OCI-LY1 (cell line): ENCODE data around the gene ABCC2.

Experiments used
- H2AFZ ChIP-seq: fragments of 200-600 bp; sonication (generic), shearing (Covaris generic); 2 replicates; pipeline ENCODE4 v1.6.0; 2014; ENCODE audit warnings: antibody characterized with exemption, mild to moderate bottlenecking, low read length
- H3F3A ChIP-seq: fragments of 200-600 bp; sonication (generic), shearing (Covaris generic); 2 replicates; pipeline ENCODE4 v1.6.0; 2014; ENCODE audit warnings: mild to moderate bottlenecking, antibody characterized with exemption, low read length, moderate library complexity; ENCODE audit not compliant: insufficient read depth
- H3K27ac ChIP-seq: fragments of 200-600 bp; sonication (generic); 2 replicates; pipeline ENCODE4 v1.5.1; 2014; ENCODE audit warnings: low read length, mixed run types, mild to moderate bottlenecking, low read depth; ENCODE audit not compliant: poor library complexity, severe bottlenecking
- H3K27me3 ChIP-seq: fragments of 200-600 bp; sonication (generic); 2 replicates; pipeline ENCODE4 v1.6.0; 2014; ENCODE audit warnings: antibody characterized with exemption, mild to moderate bottlenecking, low read length, moderate library complexity; ENCODE audit not compliant: insufficient read depth
- H3K36me3 ChIP-seq: fragments of 200-600 bp; sonication (generic); 2 replicates; pipeline ENCODE4 v1.6.1; 2014; ENCODE audit warnings: mild to moderate bottlenecking, antibody characterized with exemption, low read length, moderate library complexity, mixed read lengths; ENCODE audit not compliant: insufficient read depth
- H3K4me1 ChIP-seq: fragments of 200-600 bp; sonication (generic); 2 replicates; pipeline ENCODE4 v1.5.1; 2014; ENCODE audit warnings: mild to moderate bottlenecking, low read length, moderate library complexity; ENCODE audit not compliant: insufficient read depth, severe bottlenecking
- H3K4me2 ChIP-seq: fragments of 200-600 bp; sonication (generic), shearing (Covaris generic); 2 replicates; pipeline ENCODE4 v1.6.1; 2014; ENCODE audit warnings: low read length
- H3K4me3 ChIP-seq: fragments of 200-600 bp; sonication (generic); 2 replicates; pipeline ENCODE4 v1.5.1; 2014; ENCODE audit warnings: low read length, low read depth, mild to moderate bottlenecking, mixed read lengths; ENCODE audit not compliant: poor library complexity, severe bottlenecking
- H3K79me2 ChIP-seq: fragments of 200-600 bp; shearing (Covaris generic); 2 replicates; pipeline ENCODE4 v1.6.1; 2016; ENCODE audit warnings: mixed run types, low read length, mixed read lengths; ENCODE audit not compliant: insufficient read depth
- H3K9ac ChIP-seq: fragments of 200-600 bp; sonication (generic), shearing (Covaris generic); 2 replicates; pipeline ENCODE4 v1.6.1; 2014; ENCODE audit warnings: mild to moderate bottlenecking, low read length, mixed read lengths
- H3K9me2 ChIP-seq: fragments of 200-600 bp; sonication (generic), shearing (Covaris generic); 2 replicates; pipeline ENCODE4 v1.6.1; 2014; ENCODE audit warnings: low read depth, mild to moderate bottlenecking, low read length, mixed read lengths
- H3K9me3 ChIP-seq: fragments of 200-600 bp; shearing (Covaris generic); 2 replicates; pipeline ENCODE4 v1.6.1; 2014; ENCODE audit warnings: low read length, mixed read lengths
- H4K20me1 ChIP-seq: fragments of 200-600 bp; sonication (generic), shearing (Covaris generic); 2 replicates; pipeline ENCODE4 v1.6.0; 2016; ENCODE audit warnings: mild to moderate bottlenecking, low read length; ENCODE audit not compliant: insufficient read depth
- EZH2 ChIP-seq: fragments of 200-600 bp; sonication (generic), shearing (Covaris generic); IDR thresholded peaks from 2 replicates; pipeline ENCODE4 v1.8.0; 2017; ENCODE audit warnings: borderline replicate concordance, mixed run types, mild to moderate bottlenecking, antibody characterized with exemption, low read length, moderate library complexity, mixed read lengths
- TF ChIP-seq, protein P1 (sequence below): fragments of 200-600 bp; sonication (generic), shearing (Covaris generic); IDR thresholded peaks from 2 replicates; pipeline ENCODE4 v1.5.1; 2017; ENCODE audit warnings: mild to moderate bottlenecking, antibody characterized with exemption, low read length, moderate library complexity, mixed read lengths

The ABCC2 gene

GRCh38 chr10:99787311-99787710 lies 4.9 kb downstream of the ABCC2 start:
- Histone ChIP-seq H3K9me2 (no peaks in the 10 kb centered on the region), H2AFZ (no peak overlapping the region)

DNA sequence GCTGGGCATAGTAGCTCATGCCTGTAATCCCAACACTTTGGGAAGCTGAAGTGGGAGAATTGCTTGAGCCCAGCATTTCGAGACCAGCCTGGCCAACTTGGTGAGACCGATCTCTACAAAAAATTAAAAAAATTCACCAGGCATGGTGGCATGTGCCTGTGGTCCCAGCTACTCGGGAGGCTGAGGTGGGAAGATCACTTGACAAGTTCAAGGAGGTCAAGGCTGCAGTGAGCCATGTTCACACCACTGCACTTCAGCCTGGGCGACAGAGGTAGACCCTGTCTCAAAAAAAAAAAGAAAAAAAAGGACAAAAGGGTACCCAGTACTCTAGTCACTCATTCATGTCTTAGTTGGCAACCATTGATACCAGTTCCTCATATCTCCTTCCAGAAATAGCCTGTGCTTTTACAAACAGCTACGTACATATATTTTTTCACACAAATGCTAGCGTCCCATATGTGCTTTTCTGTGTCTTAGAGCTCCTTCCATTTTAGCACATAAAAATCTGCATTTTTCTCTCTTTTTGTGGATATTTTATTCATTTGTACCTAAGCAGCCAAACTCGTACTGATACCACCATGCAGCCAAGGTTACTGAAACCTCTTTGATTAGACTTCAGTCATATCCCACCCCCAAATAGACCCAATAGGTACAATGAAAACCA lies 5.5 kb downstream of the ABCC2 start:
- Histone ChIP-seq H3K4me2 (no peak overlapping the region), H3K9me2 (no peaks in the 10 kb centered on the region), H3K36me3 (no peaks in the 10 kb centered on the region), H3K9me3 (no peaks in the 10 kb centered on the region), H3K4me1 (no peaks in the 10 kb centered on the region), H3K79me2 (no peaks in the 10 kb centered on the region), H4K20me1 (no peaks in the 10 kb centered on the region), H3K27me3 (no peaks in the 10 kb centered on the region), H2AFZ (no peak overlapping the region), H3K27ac (no peak overlapping the region), H3F3A (no peaks in the 10 kb centered on the region), H3K9ac (no peak overlapping the region), H3K4me3 (no peak overlapping the region)
- TF ChIP-seq, protein P1, sequence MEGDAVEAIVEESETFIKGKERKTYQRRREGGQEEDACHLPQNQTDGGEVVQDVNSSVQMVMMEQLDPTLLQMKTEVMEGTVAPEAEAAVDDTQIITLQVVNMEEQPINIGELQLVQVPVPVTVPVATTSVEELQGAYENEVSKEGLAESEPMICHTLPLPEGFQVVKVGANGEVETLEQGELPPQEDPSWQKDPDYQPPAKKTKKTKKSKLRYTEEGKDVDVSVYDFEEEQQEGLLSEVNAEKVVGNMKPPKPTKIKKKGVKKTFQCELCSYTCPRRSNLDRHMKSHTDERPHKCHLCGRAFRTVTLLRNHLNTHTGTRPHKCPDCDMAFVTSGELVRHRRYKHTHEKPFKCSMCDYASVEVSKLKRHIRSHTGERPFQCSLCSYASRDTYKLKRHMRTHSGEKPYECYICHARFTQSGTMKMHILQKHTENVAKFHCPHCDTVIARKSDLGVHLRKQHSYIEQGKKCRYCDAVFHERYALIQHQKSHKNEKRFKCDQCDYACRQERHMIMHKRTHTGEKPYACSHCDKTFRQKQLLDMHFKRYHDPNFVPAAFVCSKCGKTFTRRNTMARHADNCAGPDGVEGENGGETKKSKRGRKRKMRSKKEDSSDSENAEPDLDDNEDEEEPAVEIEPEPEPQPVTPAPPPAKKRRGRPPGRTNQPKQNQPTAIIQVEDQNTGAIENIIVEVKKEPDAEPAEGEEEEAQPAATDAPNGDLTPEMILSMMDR = no peak
- no peak for TF ChIP-seq EZH2

More at GRCh38 chr10:99787311-99787710, 4.9 kb downstream of the ABCC2 start:
- no peak for TF ChIP-seq EZH2
- TF ChIP-seq, protein P1 = no peak
- no peaks in the 10 kb centered on the region for H3K27me3 ChIP-seq
- H3K36me3 ChIP-seq = no peaks in the 10 kb centered on the region
- no peak overlapping the region for H3K4me2 ChIP-seq
- H3K4me3 ChIP-seq = no peak overlapping the region
- no peaks in the 10 kb centered on the region for H3K9me3 ChIP-seq
- H3K79me2 ChIP-seq = no peaks in the 10 kb centered on the region
- no peaks in the 10 kb centered on the region for H3K4me1 ChIP-seq
- no peak overlapping the region for H3K9ac ChIP-seq
- no peaks in the 10 kb centered on the region for H3F3A ChIP-seq
- H4K20me1 ChIP-seq = no peaks in the 10 kb centered on the region
- H3K27ac ChIP-seq = no peak overlapping the region

DNA sequence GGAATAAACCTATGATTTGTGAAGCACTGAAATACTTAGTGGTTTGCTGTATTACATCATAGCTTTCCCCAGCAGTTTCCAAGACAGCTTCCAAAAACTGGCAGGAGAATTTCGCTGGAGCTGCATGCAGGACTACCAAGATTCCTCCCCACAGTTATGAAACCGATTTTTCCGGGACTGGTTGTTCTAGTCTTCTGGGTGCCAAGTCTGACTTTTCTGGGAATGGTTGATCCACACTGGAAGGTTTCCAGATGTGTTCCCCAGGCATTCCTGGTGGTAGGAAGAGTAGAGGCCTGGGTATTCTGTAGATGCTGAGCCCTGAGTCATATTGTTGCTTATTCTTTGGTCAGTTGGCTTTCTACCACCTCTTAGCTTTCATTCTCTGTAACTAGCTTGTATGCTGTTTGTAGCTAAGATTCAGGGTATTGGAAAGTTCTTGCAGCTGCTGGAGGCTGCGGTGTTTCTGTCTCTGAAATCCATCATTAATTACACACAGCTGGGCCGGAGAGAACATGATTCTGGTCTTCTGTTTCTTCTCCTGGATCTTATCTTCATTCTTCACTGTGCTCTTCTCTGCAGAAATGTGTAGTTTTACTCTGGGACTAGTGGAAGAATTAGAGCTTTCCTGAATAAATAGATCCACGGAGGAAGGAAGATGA lies 6.3 kb downstream of the ABCC2 start:
- no peak overlapping the region for H3K9ac ChIP-seq
- H3K4me1 ChIP-seq = no peaks in the 10 kb centered on the region
- no peaks in the 10 kb centered on the region for H3K36me3 ChIP-seq
- H3K27me3 ChIP-seq = no peaks in the 10 kb centered on the region
- no peaks in the 10 kb centered on the region for H3K9me3 ChIP-seq
- H4K20me1 ChIP-seq = no peaks in the 10 kb centered on the region
- H3K9me2 ChIP-seq = no peaks in the 10 kb centered on the region
- no peaks in the 10 kb centered on the region for H3F3A ChIP-seq
- H3K79me2 ChIP-seq = no peaks in the 10 kb centered on the region
- H3K4me2 ChIP-seq = no peak overlapping the region
- H3K27ac ChIP-seq = no peak overlapping the region
- no peak for TF ChIP-seq EZH2
- TF ChIP-seq, protein P1 = no peak
- no peak overlapping the region for H2AFZ ChIP-seq
- no peak overlapping the region for H3K4me3 ChIP-seq
